IPS-NIHi7 (cell line): ENCODE data around the gene UGT1A3.

Source experiments
- DNase-seq: peaks from one replicate; pipeline ENCODE4 v3.0.0; 2012; ENCODE audit warnings: mixed read lengths; ENCODE audit errors: extremely low spot score

The UGT1A3 gene

GRCh38 chr2:233758141-233758540 lies 29.3 kb downstream of the UGT1A3 start:
- DNase-seq, result no peak

- DNase-seq, result no peak
Measured at GRCh38 chr2:233758849-233759248, 30.0 kb downstream of the UGT1A3 start.

- no peak for DNase-seq
Measured at GRCh38 chr2:233760043-233760442, 31.2 kb downstream of the UGT1A3 start, which contains the start of gene UGT1A1. UGT1A1 (plus strand) TSS chr2:233760270; CDS start chr2:233760288, 18 bp downstream.

GRCh38 chr2:233761040-233761769 lies 32.4 kb downstream of the UGT1A3 start:
- DNase-seq, result no peak

- no peak for DNase-seq
Measured at GRCh38 chr2:233764264-233764663, 35.4 kb downstream of the UGT1A3 start.

GRCh38 chr2:233764761-233765160 lies 35.9 kb downstream of the UGT1A3 start:
- DNase-seq, result no peak

GRCh38 chr2:233766416-233766815 lies 37.6 kb downstream of the UGT1A3 start:
- no peak for DNase-seq

- no peak for DNase-seq
Measured at GRCh38 chr2:233768076-233768475, 39.2 kb downstream of the UGT1A3 start.

GRCh38 chr2:233769260-233769659 lies 40.4 kb downstream of the UGT1A3 start:
- no peak for DNase-seq

- DNase-seq, result no peak
Measured at GRCh38 chr2:233772153-233772552, 43.3 kb downstream of the UGT1A3 start.

GRCh38 chr2:233772583-233772982 lies 43.7 kb downstream of the UGT1A3 start:
- no peak for DNase-seq

GRCh38 chr2:233773854-233774253 lies 45.0 kb downstream of the UGT1A3 start:
- no peak for DNase-seq

- no peak for DNase-seq
Measured at GRCh38 chr2:233775414-233775813, 46.6 kb downstream of the UGT1A3 start.

GRCh38 chr2:233778030-233778429 lies 49.2 kb downstream of the UGT1A3 start, which contains the start of gene MROH2A:
MROH2A (plus strand) TSS chr2:233778330; CDS start chr2:233779359, 1,029 bp downstream.
- no peak for DNase-seq

- DNase-seq, result no peak
Measured at GRCh38 chr2:233779722-233780121, 50.9 kb downstream of the UGT1A3 start.

GRCh38 chr2:233780771-233781170 lies 51.9 kb downstream of the UGT1A3 start:
- no peak for DNase-seq

GRCh38 chr2:233789554-233789953 lies 60.7 kb downstream of the UGT1A3 start:
- DNase-seq, result no peak

- DNase-seq, result no peak
Measured at GRCh38 chr2:233791151-233791882, 62.5 kb downstream of the UGT1A3 start.

GRCh38 chr2:233791883-233792329 lies 63.1 kb downstream of the UGT1A3 start:
- DNase-seq, result no peak

- DNase-seq, result no peak
Measured at GRCh38 chr2:233792720-233793119, 63.9 kb downstream of the UGT1A3 start.

- DNase-seq, result no peak
Measured at GRCh38 chr2:233793465-233794127, 64.8 kb downstream of the UGT1A3 start.

GRCh38 chr2:233794128-233794658 lies 65.4 kb downstream of the UGT1A3 start:
- DNase-seq, result no peak
